Mesenchymal stem cell (in vitro differentiated cells and primary cell): Measurements from ENCODE around the gene EN1.

Experiments
- DNase-seq: peaks from one replicate; pipeline ENCODE4 v3.0.0-alpha.2; 2013
- H2AFZ ChIP-seq: one replicate; pipeline ENCODE4 v1.6.1; 2013; ENCODE audit warnings: low read depth, mild to moderate bottlenecking, control low read depth, inconsistent platforms, low read length, moderate library complexity
- H2AK5ac ChIP-seq: 2 replicates; pipeline ENCODE4 v1.6.1; 2013; ENCODE audit warnings: low read length, moderate library complexity, mild to moderate bottlenecking, inconsistent platforms; ENCODE audit not compliant: severe bottlenecking
- H2BK120ac ChIP-seq: one replicate; pipeline ENCODE4 v1.6.1; 2013; ENCODE audit warnings: low read depth, mild to moderate bottlenecking, inconsistent platforms, low read length, moderate library complexity
- H2BK12ac ChIP-seq, 2 experiments: one replicate each; pipeline ENCODE4 v1.6.1; 2013; ENCODE audit warnings: inconsistent platforms in 2 of 2, low read length in 2 of 2, mild to moderate bottlenecking in 2 of 2, moderate library complexity in 2 of 2, control low read depth in 1 of 2
- H2BK15ac ChIP-seq: one replicate; pipeline ENCODE4 v1.6.1; 2013; ENCODE audit warnings: mild to moderate bottlenecking, low read depth, inconsistent platforms; ENCODE audit not compliant: poor library complexity, severe bottlenecking
- H2BK5ac ChIP-seq: 2 replicates; pipeline ENCODE4 v1.6.1; 2013; ENCODE audit warnings: low read depth, mild to moderate bottlenecking, low read length, control low read depth, inconsistent platforms; ENCODE audit not compliant: poor library complexity, severe bottlenecking
- H3K14ac ChIP-seq, 2 experiments: one replicate each; pipeline ENCODE4 v1.6.1; 2013; ENCODE audit warnings: inconsistent platforms in 2 of 2, low read length in 2 of 2, control low read depth in 1 of 2, mild to moderate bottlenecking in 1 of 2, moderate library complexity in 1 of 2
- H3K18ac ChIP-seq, 2 experiments: one replicate each; pipeline ENCODE4 v1.6.1; 2013; ENCODE audit warnings: inconsistent platforms in 2 of 2, low read length in 2 of 2, control low read depth in 1 of 2, low read depth in 1 of 2, mild to moderate bottlenecking in 1 of 2
- H3K23ac ChIP-seq, 2 experiments: one replicate each; pipeline ENCODE4 v1.6.1; 2013; ENCODE audit warnings: inconsistent platforms in 2 of 2, low read length in 2 of 2, mild to moderate bottlenecking in 2 of 2, moderate library complexity in 2 of 2, control low read depth in 1 of 2
- H3K27ac ChIP-seq: 2 replicates; pipeline ENCODE4 v1.5.1; 2013; ENCODE audit warnings: mild to moderate bottlenecking, moderate library complexity, low read length, control low read depth, inconsistent platforms; ENCODE audit not compliant: poor library complexity, severe bottlenecking
- H3K27me3 ChIP-seq, 2 experiments: 2 replicates each; pipeline versions ENCODE4 v1.6.1 to v1.7.0; 2013; ENCODE audit warnings: low read length in 2 of 2, mild to moderate bottlenecking in 2 of 2, moderate library complexity in 2 of 2, control low read depth in 1 of 2, inconsistent platforms in 1 of 2; ENCODE audit not compliant: control insufficient read depth in 1 of 2, insufficient read depth in 1 of 2
- H3K36me3 ChIP-seq, 2 experiments: 2 replicates each; pipeline versions ENCODE4 v1.6.1 to v1.7.0; 2013; ENCODE audit warnings: low read length in 2 of 2, control low read depth in 1 of 2, inconsistent platforms in 1 of 2, low read depth in 1 of 2, mild to moderate bottlenecking in 1 of 2; ENCODE audit not compliant: insufficient read depth in 2 of 2, control insufficient read depth in 1 of 2
- H3K4ac ChIP-seq, 2 experiments: one replicate each; pipeline ENCODE4 v1.6.1; 2013; ENCODE audit warnings: inconsistent platforms in 2 of 2, low read length in 2 of 2, mild to moderate bottlenecking in 2 of 2, moderate library complexity in 2 of 2, control low read depth in 1 of 2, low read depth in 1 of 2
- H3K4me1 ChIP-seq: 2 replicates; pipeline ENCODE4 v1.6.1; 2013; ENCODE audit warnings: low read depth, low read length, control low read depth; ENCODE audit not compliant: control insufficient read depth, insufficient read depth
- H3K4me2 ChIP-seq: 2 replicates; pipeline ENCODE4 v1.6.1; 2013; ENCODE audit warnings: low read length, mild to moderate bottlenecking, inconsistent platforms; ENCODE audit not compliant: poor library complexity, severe bottlenecking
- H3K4me3 ChIP-seq, 2 experiments: 2 replicates each; pipeline versions ENCODE4 v1.5.1 to v1.7.0; 2013; ENCODE audit warnings: low read length in 2 of 2, mild to moderate bottlenecking in 2 of 2, control low read depth in 1 of 2, low read depth in 1 of 2; ENCODE audit not compliant: insufficient read depth in 1 of 2
- H3K79me1 ChIP-seq: replicated peaks from 2 replicates; pipeline ENCODE4 v1.6.1; 2013; ENCODE audit warnings: mild to moderate bottlenecking, control low read depth, low read length, inconsistent platforms; ENCODE audit not compliant: poor library complexity, severe bottlenecking
- H3K9ac ChIP-seq: 2 replicates; pipeline ENCODE4 v1.7.0; 2013; ENCODE audit warnings: mild to moderate bottlenecking, low read length, moderate library complexity
- H3K9me3 ChIP-seq: 2 replicates; pipeline ENCODE4 v1.7.0; 2013; ENCODE audit warnings: mild to moderate bottlenecking, low read length; ENCODE audit not compliant: control insufficient read depth
- H4K8ac ChIP-seq: one replicate; pipeline ENCODE4 v1.6.1; 2013; ENCODE audit warnings: inconsistent platforms, mild to moderate bottlenecking, low read length, moderate library complexity
- H4K91ac ChIP-seq: one replicate; pipeline ENCODE4 v1.6.1; 2013; ENCODE audit warnings: mild to moderate bottlenecking, low read length, inconsistent platforms
- whole genome bisulfite sequencing: methylation state at CpG from one replicate; pipeline ENCODE4 v1.1.7; 2013; ENCODE audit warnings: mixed read lengths; 5-methylcytosine and 5-hydroxymethylcytosine counted together

EN1 gene

DNA sequence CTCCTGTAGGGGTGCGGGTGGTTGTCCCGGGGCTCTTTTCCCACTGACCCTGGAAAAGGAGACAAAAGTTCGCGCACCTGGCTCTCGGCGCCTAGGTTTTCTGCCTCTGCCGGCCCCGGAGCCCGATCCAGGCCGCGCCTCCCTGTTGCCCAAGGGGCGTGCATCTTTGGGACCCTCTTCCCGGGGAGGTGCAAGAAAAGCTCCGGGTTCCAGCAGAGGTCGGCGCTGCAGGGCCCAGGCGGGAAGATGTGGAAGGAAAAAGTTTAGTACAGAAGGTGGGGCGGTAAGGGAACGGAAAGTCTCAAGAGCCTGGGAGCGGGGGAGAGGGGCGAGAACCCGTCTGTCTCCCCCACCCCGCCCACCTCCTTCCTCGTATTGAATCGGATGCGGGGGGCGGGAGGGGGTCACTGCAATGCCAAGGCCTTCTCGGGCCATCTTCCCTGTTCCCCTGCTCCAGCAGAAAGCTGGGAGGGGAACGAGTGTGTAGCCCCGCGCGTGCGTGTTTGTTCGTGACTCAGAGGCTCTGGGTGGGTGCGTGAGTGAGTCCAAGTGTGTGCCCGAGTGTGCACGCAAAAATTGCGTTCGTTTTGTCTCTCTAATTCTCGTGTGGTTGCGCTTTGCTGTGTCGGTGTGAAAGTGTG, 6.3 kb upstream of the EN1 start:
- no peaks in the 10 kb centered on the region for H3K9me3 ChIP-seq
- no peaks in the 10 kb centered on the region for H3K36me3 ChIP-seq
- H2BK5ac ChIP-seq: no peak overlapping the region
- H3K4me2 ChIP-seq: no peak overlapping the region
- no peak overlapping the region for H3K4ac ChIP-seq
- no peak overlapping the region for H4K8ac ChIP-seq
- no peak for DNase-seq
- no peak overlapping the region for H3K27ac ChIP-seq
- no peaks in the 10 kb centered on the region for H3K79me1 ChIP-seq
- H4K91ac ChIP-seq: no peak overlapping the region
- H3K9ac ChIP-seq: peak overlapping the region; percentile 63
- no peak overlapping the region for H2AK5ac ChIP-seq
- H2AFZ ChIP-seq: no peak overlapping the region
- H3K23ac ChIP-seq: no peak overlapping the region
- no peak overlapping the region for H2BK15ac ChIP-seq
- peaks cover 31 to 100% of the 10 kb centered on the region in 2 experiments for H3K27me3 ChIP-seq
- H2BK120ac ChIP-seq: no peak overlapping the region
- H3K14ac ChIP-seq: no peak overlapping the region
- no peak overlapping the region for H2BK12ac ChIP-seq
- H3K18ac ChIP-seq: no peak overlapping the region
- peaks cover 12% of the 10 kb centered on the region for H3K4me1 ChIP-seq
- 2% methylated on average over 34 of the region's 42 CpGs for WGBS
- peak overlapping the region in 1 of 2 experiments; percentile 64 for H3K4me3 ChIP-seq

DNA sequence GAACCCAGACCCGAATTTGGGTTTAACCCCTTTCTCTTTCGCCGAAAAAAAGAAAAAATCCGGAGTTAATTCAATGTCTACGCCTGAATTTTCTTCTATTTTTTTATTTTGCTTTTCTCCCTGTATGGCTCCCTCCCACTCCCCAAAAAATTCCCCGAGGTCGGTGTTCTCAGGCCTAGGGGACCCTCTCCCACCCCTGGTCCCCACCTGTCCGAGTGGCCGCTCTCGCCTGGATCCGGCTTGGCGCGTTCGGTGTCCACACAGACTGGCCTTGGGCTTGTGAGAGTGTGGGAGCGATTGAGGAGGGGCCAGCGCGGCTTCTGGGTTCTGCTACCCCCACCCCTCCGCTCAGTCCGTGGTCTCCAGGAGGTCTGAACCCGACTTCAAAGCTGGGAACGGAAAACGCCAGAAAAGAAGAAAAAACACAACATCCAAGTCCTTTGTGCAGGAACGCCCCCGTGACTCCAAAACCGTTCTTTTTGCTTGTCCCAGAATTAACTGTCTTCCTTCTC, 5.7 kb upstream of the EN1 start:
- H2AFZ ChIP-seq: no peak overlapping the region
- no peak overlapping the region for H3K27ac ChIP-seq
- no peaks in the 10 kb centered on the region for H3K36me3 ChIP-seq
- H3K4ac ChIP-seq: no peak overlapping the region
- no peak overlapping the region for H2BK120ac ChIP-seq
- H2AK5ac ChIP-seq: no peak overlapping the region
- no peak for DNase-seq
- WGBS: 3% methylated on average over 25 of the region's 25 CpGs
- no peak overlapping the region for H4K91ac ChIP-seq
- peaks cover 12% of the 10 kb centered on the region for H3K4me1 ChIP-seq
- H2BK15ac ChIP-seq: no peak overlapping the region
- peaks cover 25 to 100% of the 10 kb centered on the region in 2 experiments for H3K27me3 ChIP-seq
- H3K18ac ChIP-seq: no peak overlapping the region
- no peak overlapping the region for H3K23ac ChIP-seq
- H3K14ac ChIP-seq: no peak overlapping the region
- H2BK5ac ChIP-seq: no peak overlapping the region
- H3K4me3 ChIP-seq: peak overlapping the region; percentile 7 to 64
- H2BK12ac ChIP-seq: no peak overlapping the region
- no peak overlapping the region for H4K8ac ChIP-seq
- H3K9me3 ChIP-seq: no peaks in the 10 kb centered on the region
- H3K9ac ChIP-seq: peak overlapping the region; percentile 63
- no peaks in the 10 kb centered on the region for H3K79me1 ChIP-seq
- no peak overlapping the region for H3K4me2 ChIP-seq

DNA sequence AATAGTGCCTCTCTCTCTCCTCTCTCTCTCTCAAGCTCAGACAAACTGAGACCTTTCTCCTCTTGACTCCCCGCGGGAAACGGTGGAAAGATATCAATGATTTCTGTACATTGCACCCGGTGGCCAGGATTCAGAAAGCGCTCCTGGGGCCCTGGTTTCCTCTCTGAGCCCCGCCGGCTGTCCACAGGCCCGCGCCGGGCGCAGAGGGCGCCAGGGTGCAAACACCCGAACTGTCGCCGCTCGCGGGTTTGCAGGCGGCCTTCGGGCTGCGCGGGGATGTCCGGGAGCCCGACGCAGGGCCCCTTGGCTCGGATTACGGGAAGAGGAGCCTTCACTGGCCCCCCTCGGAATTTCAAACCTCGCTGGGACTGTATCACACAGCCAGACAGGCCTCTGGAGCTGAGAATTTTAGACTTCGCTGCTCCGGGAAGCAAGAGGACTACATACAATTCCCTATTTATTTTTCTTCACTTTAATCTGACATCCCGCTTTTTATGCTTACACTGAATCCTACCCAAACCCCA, 5.2 kb upstream of the EN1 start:
- 2% methylated on average over 31 of the region's 31 CpGs for WGBS
- no peak overlapping the region for H2AFZ ChIP-seq
- no peak overlapping the region for H3K27ac ChIP-seq
- H3K4me2 ChIP-seq: no peak overlapping the region
- H3K27me3 ChIP-seq: peaks cover 20 to 100% of the 10 kb centered on the region in 2 experiments
- H2BK120ac ChIP-seq: no peak overlapping the region
- H2AK5ac ChIP-seq: no peak overlapping the region
- no peak for DNase-seq
- H3K36me3 ChIP-seq: no peaks in the 10 kb centered on the region
- no peak overlapping the region for H2BK5ac ChIP-seq
- H3K4ac ChIP-seq: no peak overlapping the region
- no peak overlapping the region for H4K8ac ChIP-seq
- no peaks in the 10 kb centered on the region for H3K79me1 ChIP-seq
- H3K9ac ChIP-seq: peak overlapping the region; percentile 63
- H3K9me3 ChIP-seq: no peaks in the 10 kb centered on the region
- H2BK12ac ChIP-seq: no peak overlapping the region
- no peak overlapping the region for H3K14ac ChIP-seq
- peaks cover 15% of the 10 kb centered on the region for H3K4me1 ChIP-seq
- H3K23ac ChIP-seq: no peak overlapping the region
- H3K18ac ChIP-seq: no peak overlapping the region
- no peak overlapping the region for H4K91ac ChIP-seq
- peak overlapping the region; percentile 52 for H2BK15ac ChIP-seq
- H3K4me3 ChIP-seq: peak overlapping the region in 1 of 2 experiments; percentile 64

DNA sequence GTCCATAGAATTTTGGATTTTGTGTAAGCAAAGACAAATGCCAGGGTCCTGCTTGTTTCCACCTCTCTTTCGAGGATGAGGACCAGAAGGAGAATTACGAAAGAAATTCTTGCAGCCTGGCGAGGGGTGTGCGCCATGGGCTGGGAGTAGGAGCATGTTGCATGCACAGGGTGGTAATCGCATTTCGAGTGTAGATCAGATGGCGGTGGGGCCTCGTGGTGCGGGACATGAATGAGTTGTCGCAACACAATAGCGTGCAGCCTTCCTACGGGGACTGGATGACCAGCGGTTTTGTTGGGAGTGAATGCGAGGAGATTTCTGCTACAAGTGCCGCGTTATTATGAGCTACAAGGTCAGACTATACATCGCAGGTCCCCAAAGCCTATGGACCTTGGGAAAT, 4.2 kb upstream of the EN1 start:
- no peaks in the 10 kb centered on the region for H3K9me3 ChIP-seq
- H2AFZ ChIP-seq: no peak overlapping the region
- no peak overlapping the region for H4K91ac ChIP-seq
- no peaks in the 10 kb centered on the region for H3K36me3 ChIP-seq
- H2BK15ac ChIP-seq: no peak overlapping the region
- 6% methylated on average over 17 of the region's 17 CpGs for WGBS
- H3K4ac ChIP-seq: no peak overlapping the region
- no peak overlapping the region for H2BK120ac ChIP-seq
- no peak overlapping the region for H3K4me3 ChIP-seq
- peaks cover 20% of the 10 kb centered on the region for H3K4me1 ChIP-seq
- H3K27me3 ChIP-seq: peaks cover 9 to 96% of the 10 kb centered on the region in 2 experiments
- H3K18ac ChIP-seq: no peak overlapping the region
- no peaks in the 10 kb centered on the region for H3K79me1 ChIP-seq
- no peak overlapping the region for H3K9ac ChIP-seq
- no peak overlapping the region for H4K8ac ChIP-seq
- no peak overlapping the region for H3K23ac ChIP-seq
- no peak overlapping the region for H3K14ac ChIP-seq
- H2AK5ac ChIP-seq: no peak overlapping the region
- no peak overlapping the region for H3K4me2 ChIP-seq
- H2BK5ac ChIP-seq: no peak overlapping the region
- no peak for DNase-seq
- no peak overlapping the region for H3K27ac ChIP-seq
- H2BK12ac ChIP-seq: no peak overlapping the region
